22Rv1 (cell line): ENCODE measurements around the gene SH3BP4.

ENCODE experiments used
- ZFX ChIP-seq: fragments of 450-650 bp; IDR thresholded peaks from 2 replicates; pipeline ENCODE4 v1.6.1; 2017; ENCODE audit warnings: antibody characterized with exemption, borderline replicate concordance
- TF ChIP-seq, protein P1 (sequence below): fragments of 450-650 bp; IDR thresholded peaks from 2 replicates; pipeline ENCODE4 v1.5.1; 2017; ENCODE audit warnings: mild to moderate bottlenecking

GRCh38 chr2:235050980-235051351, 99.1 kb downstream of the SH3BP4 start:
- TF ChIP-seq, protein P1, sequence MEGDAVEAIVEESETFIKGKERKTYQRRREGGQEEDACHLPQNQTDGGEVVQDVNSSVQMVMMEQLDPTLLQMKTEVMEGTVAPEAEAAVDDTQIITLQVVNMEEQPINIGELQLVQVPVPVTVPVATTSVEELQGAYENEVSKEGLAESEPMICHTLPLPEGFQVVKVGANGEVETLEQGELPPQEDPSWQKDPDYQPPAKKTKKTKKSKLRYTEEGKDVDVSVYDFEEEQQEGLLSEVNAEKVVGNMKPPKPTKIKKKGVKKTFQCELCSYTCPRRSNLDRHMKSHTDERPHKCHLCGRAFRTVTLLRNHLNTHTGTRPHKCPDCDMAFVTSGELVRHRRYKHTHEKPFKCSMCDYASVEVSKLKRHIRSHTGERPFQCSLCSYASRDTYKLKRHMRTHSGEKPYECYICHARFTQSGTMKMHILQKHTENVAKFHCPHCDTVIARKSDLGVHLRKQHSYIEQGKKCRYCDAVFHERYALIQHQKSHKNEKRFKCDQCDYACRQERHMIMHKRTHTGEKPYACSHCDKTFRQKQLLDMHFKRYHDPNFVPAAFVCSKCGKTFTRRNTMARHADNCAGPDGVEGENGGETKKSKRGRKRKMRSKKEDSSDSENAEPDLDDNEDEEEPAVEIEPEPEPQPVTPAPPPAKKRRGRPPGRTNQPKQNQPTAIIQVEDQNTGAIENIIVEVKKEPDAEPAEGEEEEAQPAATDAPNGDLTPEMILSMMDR, result no peak
- no peak for TF ChIP-seq ZFX
